SH-SY5Y (cell line): ENCODE results near the gene COL13A1.

Experiments
- GATA2 ChIP-seq: IDR thresholded peaks from 2 replicates; pipeline ENCODE4 v1.6.1; 2011; ENCODE audit warnings: mild to moderate bottlenecking, low read depth, low read length
- GATA3 ChIP-seq: IDR thresholded peaks from 2 replicates; pipeline ENCODE4 v1.6.1; 2011; ENCODE audit warnings: low read depth, mild to moderate bottlenecking, low read length, moderate library complexity

GRCh38 chr10:69842882-69843281 lies 41.2 kb downstream of the COL13A1 start:
- TF ChIP-seq GATA2, result no peak
- no peak for TF ChIP-seq GATA3
